ENCODE measurements around the gene GFOD1. TPM values are rescaled to one million over a fixed set of nuclear protein-coding genes. Genes with fewer than 3 reads are reported as not detected.

The GFOD1 gene
- total RNA-seq, 4 donors from 2014 or later = 16.1 to 30.7 (median 22.9) TPM

- no peak for TF ChIP-seq POLR2A (IDR thresholded peaks at IDR 0.05)
- no peak for TF ChIP-seq CTCF (IDR thresholded peaks at IDR 0.05)
- Histone ChIP-seq H3K4me1 (peaks cover 16 to 72% (median 36%) of the 10 kb centered on the region in 3 donors), H3K27me3 (no peaks in the 10 kb centered on the region), H3K36me3 (no peaks in the 10 kb centered on the region), H3K9me3 (no peaks in the 10 kb centered on the region), H3K27ac (peak overlapping the region; percentile 27 to 90 (median 74)), H3K4me3 (no peak overlapping the region)
- WGBS, 2 donors = 26 to 29% methylated on average over 5 of the region's 5 CpGs
- intact Hi-C loops (cut with DNase I) = no loop called here
- DNase-seq = no peak
These were observed 83.0 kb downstream of the GFOD1 start for GRCh38 chr6:13404228-13404891.

GRCh38 chr6:13402711-13403110 lies 84.7 kb downstream of the GFOD1 start:
- TF ChIP-seq POLR2A (IDR thresholded peaks at IDR 0.05) (no peak), CTCF (IDR thresholded peaks at IDR 0.05) (no peak)
- no peaks in the 10 kb centered on the region for H3K27me3 ChIP-seq
- H3K27ac ChIP-seq = peak overlapping the region in 1 of 4 donors; percentile 3
- intact Hi-C loops (cut with DNase I) = no loop called here
- 63 to 71% methylated on average over 3 of the region's 3 CpGs for WGBS, 2 donors
- no peaks in the 10 kb centered on the region for H3K36me3 ChIP-seq
- no peak for DNase-seq
- H3K4me1 ChIP-seq = peaks cover 14 to 76% (median 29%) of the 10 kb centered on the region in 3 donors
- H3K4me3 ChIP-seq = no peak overlapping the region
- no peaks in the 10 kb centered on the region for H3K9me3 ChIP-seq

- Histone ChIP-seq H3K4me3 (no peak overlapping the region), H3K36me3 (no peaks in the 10 kb centered on the region), H3K9me3 (no peaks in the 10 kb centered on the region), H3K27me3 (no peaks in the 10 kb centered on the region), H3K27ac (no peak overlapping the region), H3K4me1 (peaks cover 18 to 76% (median 28%) of the 10 kb centered on the region in 3 donors)
- no peak for DNase-seq
- intact Hi-C loops (cut with DNase I) = no loop called here
- no peak for TF ChIP-seq POLR2A (IDR thresholded peaks at IDR 0.05)
- TF ChIP-seq CTCF (IDR thresholded peaks at IDR 0.05) = no peak
- WGBS, 2 donors = 86 to 90% methylated on average over 3 of the region's 3 CpGs
These were observed 86.6 kb downstream of the GFOD1 start for GRCh38 chr6:13400772-13401171.

- no peaks in the 10 kb centered on the region for H3K36me3 ChIP-seq
- intact Hi-C loops (cut with DNase I) = no loop called here
- 44 to 55% methylated on average over 7 to 9 of the region's 9 CpGs for WGBS, 2 donors
- no peak for DNase-seq
- H3K9me3 ChIP-seq = no peaks in the 10 kb centered on the region
- peaks cover 27 to 70% (median 32%) of the 10 kb centered on the region in 3 donors for H3K4me1 ChIP-seq
- H3K27ac ChIP-seq = peak overlapping the region; percentile 46 to 65 (median 60)
- H3K27me3 ChIP-seq = no peaks in the 10 kb centered on the region
- TF ChIP-seq POLR2A (IDR thresholded peaks at IDR 0.05) (no peak), CTCF (IDR thresholded peaks at IDR 0.05) (no peak)
- H3K4me3 ChIP-seq = no peak overlapping the region
These were observed 88.9 kb downstream of the GFOD1 start for GRCh38 chr6:13398421-13398994.

GRCh38 chr6:13398069-13398381 lies 89.4 kb downstream of the GFOD1 start:
- Histone ChIP-seq H3K27ac (peak overlapping the region; percentile 46 to 65 (median 60)), H3K4me3 (no peak overlapping the region), H3K4me1 (peaks cover 27 to 65% (median 32%) of the 10 kb centered on the region in 3 donors), H3K27me3 (no peaks in the 10 kb centered on the region), H3K36me3 (no peaks in the 10 kb centered on the region), H3K9me3 (no peaks in the 10 kb centered on the region)
- DNase-seq = no peak
- 27 to 35% methylated on average over 6 of the region's 6 CpGs for WGBS, 2 donors
- intact Hi-C loops (cut with DNase I) = no loop called here
- no peak for TF ChIP-seq CTCF (IDR thresholded peaks at IDR 0.05)
- TF ChIP-seq POLR2A (IDR thresholded peaks at IDR 0.05) = no peak

Data from esophagus squamous epithelium (tissue), 5 donors.